RWPE1 (cell line): ENCODE measurements around the gene EXTL2.

ENCODE experiments used
- CTCF ChIA-PET: fragments of 350-600 bp; sonication (Branson Sonifier 250); formaldehyde crosslinking; extraction: SDS; loops from one replicate; lab custom pipeline; 2021; lab: Yijun Ruan, JAX
- POLR2A ChIA-PET: fragments of 400-600 bp; formaldehyde crosslinking; extraction: SDS; loops from one replicate; lab custom pipeline; 2020; ENCODE audit warnings: antibody characterized with exemption; ENCODE audit not compliant: low non-redundant PET; lab: Yijun Ruan, JAX
- DNase-seq: peaks from one replicate; pipeline ENCODE4 v3.0.0; 2012; ENCODE audit warnings: low spot score
- H3K27ac ChIP-seq: fragments of 450-650 bp; 2 replicates; pipeline ENCODE4 v1.5.1; 2017
- TF ChIP-seq, protein P1 (sequence below): fragments of 450-650 bp; conservative IDR thresholded peaks from 2 replicates; pipeline ENCODE4 v1.5.1; 2017; ENCODE audit warnings: low read depth, mild to moderate bottlenecking

EXTL2 gene

GRCh38 chr1:100924991-100925390 is 30.3 kb upstream of the EXTL2 start:
- TF ChIP-seq, protein P1, sequence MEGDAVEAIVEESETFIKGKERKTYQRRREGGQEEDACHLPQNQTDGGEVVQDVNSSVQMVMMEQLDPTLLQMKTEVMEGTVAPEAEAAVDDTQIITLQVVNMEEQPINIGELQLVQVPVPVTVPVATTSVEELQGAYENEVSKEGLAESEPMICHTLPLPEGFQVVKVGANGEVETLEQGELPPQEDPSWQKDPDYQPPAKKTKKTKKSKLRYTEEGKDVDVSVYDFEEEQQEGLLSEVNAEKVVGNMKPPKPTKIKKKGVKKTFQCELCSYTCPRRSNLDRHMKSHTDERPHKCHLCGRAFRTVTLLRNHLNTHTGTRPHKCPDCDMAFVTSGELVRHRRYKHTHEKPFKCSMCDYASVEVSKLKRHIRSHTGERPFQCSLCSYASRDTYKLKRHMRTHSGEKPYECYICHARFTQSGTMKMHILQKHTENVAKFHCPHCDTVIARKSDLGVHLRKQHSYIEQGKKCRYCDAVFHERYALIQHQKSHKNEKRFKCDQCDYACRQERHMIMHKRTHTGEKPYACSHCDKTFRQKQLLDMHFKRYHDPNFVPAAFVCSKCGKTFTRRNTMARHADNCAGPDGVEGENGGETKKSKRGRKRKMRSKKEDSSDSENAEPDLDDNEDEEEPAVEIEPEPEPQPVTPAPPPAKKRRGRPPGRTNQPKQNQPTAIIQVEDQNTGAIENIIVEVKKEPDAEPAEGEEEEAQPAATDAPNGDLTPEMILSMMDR: no peak
- CTCF ChIA-PET: no interaction called here
- no peak overlapping the region for H3K27ac ChIP-seq
- no peak for DNase-seq
- POLR2A ChIA-PET: no interaction called here

DNA sequence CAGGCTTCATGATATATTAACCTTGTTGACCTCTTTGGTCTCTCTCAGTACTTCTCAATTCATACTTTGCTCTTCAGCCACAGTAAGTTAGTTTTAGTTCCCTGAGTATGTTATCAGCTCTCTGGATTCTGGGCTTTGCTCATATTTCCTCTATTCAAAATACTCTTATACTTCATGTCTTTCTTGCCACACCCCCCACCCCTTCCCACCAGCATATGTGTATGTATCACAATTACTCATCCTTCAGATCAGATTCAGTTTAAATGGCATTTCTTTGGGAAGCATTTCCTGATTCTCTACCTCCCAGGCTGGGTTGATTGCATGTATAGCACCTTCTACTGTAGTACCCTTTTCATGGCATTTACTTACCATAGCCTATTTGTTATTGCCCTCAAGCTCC is 29.6 kb upstream of the EXTL2 start:
- no peak for DNase-seq
- ChIA-PET CTCF (interaction anchor here (0.6 to 1.2 kb wide), 3 partner anchors 21 to 364 kb away, joined by 4 to 8 read pairs (median 4); no protein-coding TSS in a partner anchor), POLR2A (no interaction called here)
- TF ChIP-seq, protein P1: no peak
- H3K27ac ChIP-seq: no peak overlapping the region

GRCh38 chr1:100921110-100921706 is 26.6 kb upstream of the EXTL2 start:
- TF ChIP-seq, protein P1: peak; percentile 64
- H3K27ac ChIP-seq: no peak overlapping the region
- POLR2A ChIA-PET: no interaction called here
- DNase-seq: peak; percentile 30
- CTCF ChIA-PET: interaction anchor here (0.6 to 2.3 kb wide), 7 partner anchors 63 to 703 kb away, joined by 3 to 9 read pairs (median 4); no protein-coding TSS in a partner anchor

- POLR2A ChIA-PET: no interaction called here
- no peak for DNase-seq
- H3K27ac ChIP-seq: no peak overlapping the region
- TF ChIP-seq, protein P1: no peak
- CTCF ChIA-PET: no interaction called here
These were observed 17.4 kb upstream of the EXTL2 start for GRCh38 chr1:100912019-100912418.

DNA sequence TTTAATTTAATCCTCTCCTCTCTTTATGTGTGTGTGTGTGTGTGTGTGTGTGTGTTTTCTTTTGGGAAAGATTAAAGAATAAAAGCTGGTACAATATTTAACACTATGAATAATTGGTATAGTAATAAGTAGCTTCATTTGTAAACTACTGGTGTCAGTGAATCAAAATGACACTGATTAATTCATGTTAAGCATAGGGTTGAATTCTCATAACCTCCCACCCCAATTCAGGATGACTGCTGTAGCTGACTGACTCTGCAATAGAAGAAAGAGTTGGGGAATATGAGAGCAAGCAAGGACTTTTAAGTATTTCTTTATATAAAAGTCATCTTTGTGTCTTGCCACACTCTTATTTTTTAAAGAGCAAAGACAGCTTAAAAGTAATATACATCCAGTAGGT is 14.4 kb upstream of the EXTL2 start:
- POLR2A ChIA-PET: interaction anchor here (0.6 kb wide), 1 partner anchor 19 kb away, joined by 4 read pairs; no protein-coding TSS in a partner anchor

GRCh38 chr1:100907887-100908286 is 13.2 kb upstream of the EXTL2 start:
- DNase-seq: no peak
- ChIA-PET POLR2A (no interaction called here), CTCF (no interaction called here)
- H3K27ac ChIP-seq: no peak overlapping the region
- TF ChIP-seq, protein P1: no peak

More for the DNA sequence above, 14.4 kb upstream of the EXTL2 start:
- H3K27ac ChIP-seq: no peak overlapping the region
- TF ChIP-seq, protein P1: no peak
- CTCF ChIA-PET: interaction anchor here (0.6 kb wide), 1 partner anchor 330 kb away, joined by 5 read pairs; no protein-coding TSS in a partner anchor
- DNase-seq: no peak
